Dermis blood vessel endothelial cell (primary cell): ENCODE measurements around the gene TAS2R30. TPM values are rescaled to one million over a fixed set of nuclear protein-coding genes. Genes with fewer than 3 reads are reported as not detected.
"Not testable (repeated sequence)": the region's sequence is repeated elsewhere in the genome, so short reads cannot be mapped to it uniquely, and the experiment has no call there.

Experiments
- DNase-seq: peaks from one replicate; pipeline ENCODE4 v3.0.0; 2010
- total RNA-seq: library from RNA; depleted of rRNA; stranded (reverse); fragments of >200 nt; gene quantifications from 2 replicates; pipeline ENCODE4 v1.2.3, GENCODE V29; 2014

Gene TAS2R30
- total RNA-seq, 1 donor from 2014 or later = 6.8 TPM

GRCh38 chr12:11114130-11114529 lies 20.3 kb downstream of the TAS2R30 start:
- DNase-seq = not testable (repeated sequence)

DNA sequence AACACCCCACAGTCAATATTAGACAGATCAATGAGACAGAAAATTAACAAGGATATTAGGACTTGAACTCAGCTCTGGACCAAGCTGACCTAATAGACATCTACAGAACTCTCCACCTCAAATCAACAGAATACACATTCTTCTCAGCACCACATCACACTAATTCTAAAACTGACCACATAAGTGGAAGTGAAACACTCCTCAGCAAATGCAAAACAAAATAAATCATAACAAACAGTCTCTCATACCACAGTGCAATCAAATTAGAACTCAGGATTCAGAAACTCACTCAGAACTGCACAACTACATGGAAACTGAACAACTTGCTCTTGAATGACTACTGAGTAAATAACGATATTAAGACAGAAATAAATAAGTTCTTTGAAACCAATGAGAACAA lies 23.2 kb downstream of the TAS2R30 start:
- not testable (repeated sequence) for DNase-seq

DNA sequence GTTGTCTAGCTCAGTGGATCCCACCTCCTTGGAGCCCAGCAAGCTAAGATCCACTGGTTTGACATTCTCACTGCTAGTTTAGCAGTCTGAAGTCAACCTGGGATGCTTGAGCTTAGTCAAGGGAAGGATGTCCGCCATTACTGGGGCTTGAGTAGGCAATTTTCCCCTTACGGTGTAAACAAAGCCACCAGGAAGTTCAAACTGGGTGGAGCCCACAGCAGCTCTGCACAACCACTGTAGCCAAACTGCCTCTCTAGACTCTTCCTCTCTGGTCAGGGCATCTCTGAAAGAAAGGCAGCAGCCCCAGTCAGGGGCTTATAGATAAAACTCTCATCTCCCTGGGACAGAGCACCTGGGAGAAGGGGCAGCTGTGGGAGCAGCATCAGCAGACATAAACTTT lies 25.6 kb downstream of the TAS2R30 start:
- DNase-seq = no peak

DNA sequence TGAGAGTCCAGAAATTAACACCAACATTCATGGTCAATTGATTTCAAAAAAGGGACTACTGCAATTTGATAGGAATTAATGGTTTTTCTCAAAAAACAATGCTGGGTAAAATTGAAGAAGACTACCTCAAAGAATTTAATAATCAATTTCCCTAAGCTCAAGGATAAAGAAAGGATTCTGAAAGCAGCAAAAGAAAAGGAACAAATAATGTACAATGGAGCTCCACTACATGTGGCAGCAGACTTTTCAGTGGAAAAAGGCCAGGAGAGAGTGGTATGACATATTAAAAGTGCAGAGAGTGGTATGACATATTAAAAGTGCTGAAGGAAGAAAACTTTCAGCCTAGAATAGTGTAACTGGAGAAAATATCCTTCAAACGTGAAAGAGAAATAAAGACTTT lies 26.7 kb downstream of the TAS2R30 start:
- DNase-seq = no peak

GRCh38 chr12:11106288-11106687 lies 28.2 kb downstream of the TAS2R30 start:
- DNase-seq = no peak

DNA sequence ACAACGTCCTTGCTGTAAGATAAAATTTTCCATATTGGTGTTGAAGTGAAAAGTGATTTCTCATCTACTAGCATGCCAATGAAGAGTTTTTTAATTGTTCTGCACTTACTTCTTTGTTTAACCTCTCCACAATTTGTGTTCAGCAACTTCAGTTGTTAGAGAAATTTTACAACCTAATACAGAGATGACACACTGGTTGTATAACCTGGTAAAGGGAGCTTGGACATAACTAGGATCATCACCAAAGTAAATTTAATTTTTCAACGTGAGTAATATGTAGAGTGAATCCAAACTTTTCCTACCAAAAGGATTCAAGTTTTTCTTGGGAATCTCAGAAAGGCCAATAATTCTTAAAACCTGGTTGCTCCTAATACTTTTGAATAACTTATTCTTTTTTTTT lies 28.9 kb downstream of the TAS2R30 start:
- no peak for DNase-seq

DNA sequence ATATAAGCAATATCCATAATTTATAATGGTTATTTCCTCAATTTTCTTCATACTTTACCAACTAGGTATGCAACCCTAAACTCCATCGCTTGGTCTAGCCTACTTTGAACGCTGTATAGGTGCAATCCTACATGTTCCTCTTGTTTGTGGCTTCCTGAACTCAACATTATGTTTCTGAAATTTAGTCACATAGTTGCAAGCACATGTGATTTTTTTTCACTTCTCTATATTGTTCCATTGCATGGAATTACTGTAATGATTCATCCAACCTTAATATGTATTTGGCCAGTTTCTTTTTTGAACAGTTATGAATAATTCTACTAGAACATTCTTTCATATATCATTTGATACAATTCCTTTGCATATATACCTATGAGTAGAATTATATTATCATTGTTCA lies 39.5 kb downstream of the TAS2R30 start:
- DNase-seq = not testable (repeated sequence)

- DNase-seq = no peak
Observed at GRCh38 chr12:11092128-11092527, 42.3 kb downstream of the TAS2R30 start, which contains the start of gene TAS2R43. Gene TAS2R43, minus strand, starts transcription at chr12:11092313. Its CDS starts 84 bp downstream, at chr12:11092229.

GRCh38 chr12:11089246-11089645 lies 45.2 kb downstream of the TAS2R30 start:
- no peak for DNase-seq

- DNase-seq = peak; percentile 97
Observed at GRCh38 chr12:11085419-11085818, 49.0 kb downstream of the TAS2R30 start.

Other genes starting within 250 kb of the TAS2R30 start
- gene TAS2R13, start 225.1 kb downstream of the TAS2R30 start, total RNA-seq = 0.84 and 1.0 TPM in 2 replicates
- not detected in 2 replicates for gene PRH2, start 205.4 kb downstream of the TAS2R30 start, total RNA-seq
- gene TAS2R14, start 195.4 kb downstream of the TAS2R30 start, total RNA-seq = 0.74 and 2.0 TPM in 2 replicates
- 2.3 and 3.6 TPM in 2 replicates for gene TAS2R50, start 147.7 kb downstream of the TAS2R30 start, total RNA-seq
- 2.2 and 3.6 TPM in 2 replicates for gene TAS2R20, start 136.3 kb downstream of the TAS2R30 start, total RNA-seq
- 4.0 and 9.2 TPM in 2 replicates for gene TAS2R19, start 112.0 kb downstream of the TAS2R30 start, total RNA-seq
- gene TAS2R31, start 103.2 kb downstream of the TAS2R30 start, total RNA-seq = 3.8 and 6.8 TPM in 2 replicates
- 2.4 and 3.6 TPM in 2 replicates for gene TAS2R46, start 72.3 kb downstream of the TAS2R30 start, total RNA-seq
- gene TAS2R43, start 42.3 kb downstream of the TAS2R30 start, total RNA-seq = 1.0 and 2.1 TPM in 2 replicates
- gene SMIM10L1, start 36.5 kb upstream of the TAS2R30 start, total RNA-seq = 6.6 and 7.4 TPM in 2 replicates
- not detected in 2 replicates for gene TAS2R42, start 52.3 kb upstream of the TAS2R30 start, total RNA-seq
- not detected in 2 replicates for gene PRB3, start 135.1 kb upstream of the TAS2R30 start, total RNA-seq
- not detected in 2 replicates for gene PRB4, start 175.8 kb upstream of the TAS2R30 start, total RNA-seq